ENCODE data around the gene COL1A1. TPM values are rescaled to one million over a fixed set of nuclear protein-coding genes. Genes with fewer than 3 reads are reported as not detected.

COL1A1 gene
- total and polyA plus RNA-seq, 2 of the 13 experiments (the other 11 are each of a cell fraction or from before 2014, with no cell fraction given) = 0.05 TPM; not detected in 1

DNA sequence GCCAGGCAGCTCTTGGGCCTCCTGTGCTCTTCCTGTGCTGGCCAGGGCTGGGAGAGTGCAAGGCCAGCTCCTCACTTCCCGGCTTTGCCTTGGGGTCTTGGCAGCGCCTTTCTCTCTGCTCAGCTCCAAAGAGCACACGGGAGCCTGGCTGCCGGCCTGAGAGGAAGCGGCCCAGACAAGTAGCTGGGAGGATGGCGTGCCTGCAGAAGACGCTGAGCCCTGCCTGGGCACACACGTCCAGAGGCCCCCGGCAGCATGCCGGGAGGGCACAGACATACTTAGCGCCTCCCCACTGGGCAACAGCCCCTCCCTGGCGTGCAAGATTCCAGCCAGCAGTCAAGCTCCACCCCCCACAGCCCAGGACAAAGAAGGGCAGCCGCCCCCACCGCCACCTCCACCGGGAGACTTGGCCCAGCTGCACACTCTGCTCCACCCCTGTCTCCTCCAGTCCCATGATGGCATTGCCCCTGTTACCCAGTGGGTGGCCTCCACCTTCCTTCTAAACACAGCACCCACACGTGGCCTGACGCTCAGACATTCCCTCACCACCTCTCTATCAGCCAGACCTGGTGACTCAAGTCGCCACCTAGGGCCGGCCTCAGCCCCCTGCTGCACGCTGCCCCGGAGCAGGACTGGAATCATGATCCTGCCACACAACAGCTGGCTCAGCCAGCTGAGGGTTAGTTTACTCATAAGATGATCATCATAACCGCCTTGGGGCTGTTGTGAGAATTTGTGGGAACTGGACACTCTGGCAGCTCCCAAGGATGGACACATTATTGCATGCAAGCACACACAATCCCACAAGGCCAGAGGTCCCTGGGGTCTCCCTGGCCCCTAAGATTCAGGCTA is 23.2 kb downstream of the COL1A1 start (continued):
- peak in 1 of 2 experiments; percentile 17; a peak in 1 of 4 replicates for TF ChIP-seq EP300 (IDR thresholded peaks at IDR 0.05; ENCODE audit: low read depth in 2 of 2, low read length in 2 of 2)
- no peak; the same call in 1 of the 2 replicates for TF ChIP-seq EP300 (CRISPR knock-in tag; IDR thresholded peaks at IDR 0.05; ENCODE audit: borderline replicate concordance)
- TF ChIP-seq, protein P1, sequence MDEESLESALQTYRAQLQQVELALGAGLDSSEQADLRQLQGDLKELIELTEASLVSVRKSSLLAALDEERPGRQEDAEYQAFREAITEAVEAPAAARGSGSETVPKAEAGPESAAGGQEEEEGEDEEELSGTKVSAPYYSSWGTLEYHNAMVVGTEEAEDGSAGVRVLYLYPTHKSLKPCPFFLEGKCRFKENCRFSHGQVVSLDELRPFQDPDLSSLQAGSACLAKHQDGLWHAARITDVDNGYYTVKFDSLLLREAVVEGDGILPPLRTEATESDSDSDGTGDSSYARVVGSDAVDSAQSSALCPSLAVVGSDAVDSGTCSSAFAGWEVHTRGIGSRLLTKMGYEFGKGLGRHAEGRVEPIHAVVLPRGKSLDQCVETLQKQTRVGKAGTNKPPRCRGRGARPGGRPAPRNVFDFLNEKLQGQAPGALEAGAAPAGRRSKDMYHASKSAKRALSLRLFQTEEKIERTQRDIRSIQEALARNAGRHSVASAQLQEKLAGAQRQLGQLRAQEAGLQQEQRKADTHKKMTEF (CRISPR knock-in tag; IDR thresholded peaks at IDR 0.05) = peak; percentile 41; the same call in 1 of the 2 replicates
- no peak for TF ChIP-seq ZFAT (CRISPR knock-in tag; conservative IDR thresholded peaks at IDR 0.05)
- TF ChIP-seq, protein P2, sequence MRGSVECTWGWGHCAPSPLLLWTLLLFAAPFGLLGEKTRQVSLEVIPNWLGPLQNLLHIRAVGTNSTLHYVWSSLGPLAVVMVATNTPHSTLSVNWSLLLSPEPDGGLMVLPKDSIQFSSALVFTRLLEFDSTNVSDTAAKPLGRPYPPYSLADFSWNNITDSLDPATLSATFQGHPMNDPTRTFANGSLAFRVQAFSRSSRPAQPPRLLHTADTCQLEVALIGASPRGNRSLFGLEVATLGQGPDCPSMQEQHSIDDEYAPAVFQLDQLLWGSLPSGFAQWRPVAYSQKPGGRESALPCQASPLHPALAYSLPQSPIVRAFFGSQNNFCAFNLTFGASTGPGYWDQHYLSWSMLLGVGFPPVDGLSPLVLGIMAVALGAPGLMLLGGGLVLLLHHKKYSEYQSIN (CRISPR knock-in tag; IDR thresholded peaks at IDR 0.05; ENCODE audit: borderline replicate concordance) = no peak
- no peak for TF ChIP-seq TCF12 (IDR thresholded peaks at IDR 0.05)
- TF ChIP-seq TCF12 (CRISPR knock-in tag; IDR thresholded peaks at IDR 0.05) = no peak
- TF ChIP-seq, protein P3, sequence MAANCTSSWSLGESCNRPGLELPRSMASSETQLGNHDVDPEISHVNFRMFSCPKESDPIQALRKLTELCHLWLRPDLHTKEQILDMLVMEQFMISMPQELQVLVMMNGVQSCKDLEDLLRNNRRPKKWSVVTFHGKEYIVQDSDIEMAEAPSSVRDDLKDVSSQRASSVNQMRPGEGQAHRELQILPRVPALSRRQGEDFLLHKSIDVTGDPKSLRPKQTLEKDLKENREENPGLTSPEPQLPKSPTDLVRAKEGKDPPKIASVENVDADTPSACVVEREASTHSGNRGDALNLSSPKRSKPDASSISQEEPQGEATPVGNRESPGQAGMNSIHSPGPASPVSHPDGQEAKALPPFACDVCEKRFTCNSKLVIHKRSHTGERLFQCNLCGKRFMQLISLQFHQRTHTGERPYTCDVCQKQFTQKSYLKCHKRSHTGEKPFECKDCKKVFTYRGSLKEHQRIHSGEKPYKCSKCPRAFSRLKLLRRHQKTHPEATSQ (CRISPR knock-in tag; IDR thresholded peaks at IDR 0.05; ENCODE audit: borderline replicate concordance) = 0 out of 2 replicates have a peak, but pooled peaks have one; percentile 28
- TF ChIP-seq ONECUT2 (CRISPR knock-in tag; IDR thresholded peaks at IDR 0.05) = no peak
- peak; percentile 41; the same call in 1 of the 2 replicates for TF ChIP-seq ELF3 (CRISPR knock-in tag; IDR thresholded peaks at IDR 0.05)
- TF ChIP-seq, protein P4, sequence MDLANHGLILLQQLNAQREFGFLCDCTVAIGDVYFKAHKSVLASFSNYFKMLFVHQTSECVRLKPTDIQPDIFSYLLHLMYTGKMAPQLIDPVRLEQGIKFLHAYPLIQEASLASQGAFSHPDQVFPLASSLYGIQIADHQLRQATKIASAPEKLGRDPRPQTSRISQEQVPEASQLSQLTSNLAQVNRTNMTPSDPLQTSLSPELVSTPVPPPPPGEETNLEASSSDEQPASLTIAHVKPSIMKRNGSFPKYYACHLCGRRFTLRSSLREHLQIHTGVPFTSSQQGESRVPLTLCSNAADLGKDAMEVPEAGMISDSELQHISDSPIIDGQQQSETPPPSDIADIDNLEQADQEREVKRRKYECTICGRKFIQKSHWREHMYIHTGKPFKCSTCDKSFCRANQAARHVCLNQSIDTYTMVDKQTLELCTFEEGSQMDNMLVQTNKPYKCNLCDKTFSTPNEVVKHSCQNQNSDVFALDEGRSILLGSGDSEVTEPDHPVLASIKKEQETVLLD (CRISPR knock-in tag; IDR thresholded peaks at IDR 0.05; ENCODE audit: low read depth) = no peak
- TF ChIP-seq ZNF451 (CRISPR knock-in tag; IDR thresholded peaks at IDR 0.05) = 0 out of 2 replicates have a peak, but pooled peaks have one; percentile 73
- TF ChIP-seq GATAD1 (CRISPR knock-in tag; IDR thresholded peaks at IDR 0.05) = peak; percentile 39; the same call in 1 of the 2 replicates
- TF ChIP-seq, protein P5, sequence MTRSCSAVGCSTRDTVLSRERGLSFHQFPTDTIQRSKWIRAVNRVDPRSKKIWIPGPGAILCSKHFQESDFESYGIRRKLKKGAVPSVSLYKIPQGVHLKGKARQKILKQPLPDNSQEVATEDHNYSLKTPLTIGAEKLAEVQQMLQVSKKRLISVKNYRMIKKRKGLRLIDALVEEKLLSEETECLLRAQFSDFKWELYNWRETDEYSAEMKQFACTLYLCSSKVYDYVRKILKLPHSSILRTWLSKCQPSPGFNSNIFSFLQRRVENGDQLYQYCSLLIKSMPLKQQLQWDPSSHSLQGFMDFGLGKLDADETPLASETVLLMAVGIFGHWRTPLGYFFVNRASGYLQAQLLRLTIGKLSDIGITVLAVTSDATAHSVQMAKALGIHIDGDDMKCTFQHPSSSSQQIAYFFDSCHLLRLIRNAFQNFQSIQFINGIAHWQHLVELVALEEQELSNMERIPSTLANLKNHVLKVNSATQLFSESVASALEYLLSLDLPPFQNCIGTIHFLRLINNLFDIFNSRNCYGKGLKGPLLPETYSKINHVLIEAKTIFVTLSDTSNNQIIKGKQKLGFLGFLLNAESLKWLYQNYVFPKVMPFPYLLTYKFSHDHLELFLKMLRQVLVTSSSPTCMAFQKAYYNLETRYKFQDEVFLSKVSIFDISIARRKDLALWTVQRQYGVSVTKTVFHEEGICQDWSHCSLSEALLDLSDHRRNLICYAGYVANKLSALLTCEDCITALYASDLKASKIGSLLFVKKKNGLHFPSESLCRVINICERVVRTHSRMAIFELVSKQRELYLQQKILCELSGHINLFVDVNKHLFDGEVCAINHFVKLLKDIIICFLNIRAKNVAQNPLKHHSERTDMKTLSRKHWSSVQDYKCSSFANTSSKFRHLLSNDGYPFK (CRISPR knock-in tag; IDR thresholded peaks at IDR 0.05; ENCODE audit: borderline replicate concordance) = no peak
